ENCODE data around the gene FCHO1.

The FCHO1 gene

DNA sequence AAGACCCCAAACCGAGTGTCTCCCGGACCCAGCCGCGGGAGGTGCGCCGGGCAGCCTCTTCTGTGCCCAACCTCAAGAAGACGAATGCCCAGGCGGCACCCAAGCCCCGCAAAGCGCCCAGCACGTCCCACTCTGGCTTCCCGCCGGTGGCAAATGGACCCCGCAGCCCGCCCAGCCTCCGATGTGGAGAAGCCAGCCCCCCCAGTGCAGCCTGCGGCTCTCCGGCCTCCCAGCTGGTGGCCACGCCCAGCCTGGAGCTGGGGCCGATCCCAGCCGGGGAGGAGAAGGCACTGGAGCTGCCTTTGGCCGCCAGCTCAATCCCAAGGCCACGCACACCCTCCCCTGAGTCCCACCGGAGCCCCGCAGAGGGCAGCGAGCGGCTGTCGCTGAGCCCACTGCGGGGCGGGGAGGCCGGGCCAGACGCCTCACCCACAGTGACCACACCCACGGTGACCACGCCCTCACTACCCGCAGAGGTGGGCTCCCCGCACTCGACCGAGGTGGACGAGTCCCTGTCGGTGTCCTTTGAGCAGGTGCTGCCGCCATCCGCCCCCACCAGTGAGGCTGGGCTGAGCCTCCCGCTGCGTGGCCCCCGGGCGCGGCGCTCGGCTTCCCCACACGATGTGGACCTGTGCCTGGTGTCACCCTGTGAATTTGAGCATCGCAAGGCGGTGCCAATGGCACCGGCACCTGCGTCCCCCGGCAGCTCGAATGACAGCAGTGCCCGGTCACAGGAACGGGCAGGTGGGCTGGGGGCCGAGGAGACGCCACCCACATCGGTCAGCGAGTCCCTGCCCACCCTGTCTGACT lies 24.1 kb upstream of the FCHO1 start:
- Histone ChIP-seq H3K4me1 (ENCODE audit: control insufficient read depth, low read length) (peaks cover 1% of the 10 kb centered on the region; the same call in 1 of the 2 replicates), H3K4me2 (ENCODE audit: low read length) (no peak overlapping the region), H4K20me1 (ENCODE audit: control insufficient read depth, insufficient read depth, low read depth, low read length) (no peaks in the 10 kb centered on the region), H3K27me3 (ENCODE audit: control insufficient read depth, low read length) (no peaks in the 10 kb centered on the region), H3K36me3 (ENCODE audit: control insufficient read depth, low read length) (peaks cover 81% of the 10 kb centered on the region), H3K9me2 (replicated peaks; ENCODE audit: control insufficient read depth, low read length) (no peaks in the 10 kb centered on the region), H3K27ac (ENCODE audit: low read depth, low read length) (no peak overlapping the region), H3K4me3 (ENCODE audit: low read length) (no peak overlapping the region), H3K79me2 (ENCODE audit: control insufficient read depth, low read length) (peaks cover 26% of the 10 kb centered on the region), H3K9me3 (ENCODE audit: control insufficient read depth, insufficient read depth, low read length) (no peaks in the 10 kb centered on the region), H3F3A (ENCODE audit: control insufficient read depth, insufficient read depth) (no peaks in the 10 kb centered on the region)
- TF ChIP-seq, protein P1, sequence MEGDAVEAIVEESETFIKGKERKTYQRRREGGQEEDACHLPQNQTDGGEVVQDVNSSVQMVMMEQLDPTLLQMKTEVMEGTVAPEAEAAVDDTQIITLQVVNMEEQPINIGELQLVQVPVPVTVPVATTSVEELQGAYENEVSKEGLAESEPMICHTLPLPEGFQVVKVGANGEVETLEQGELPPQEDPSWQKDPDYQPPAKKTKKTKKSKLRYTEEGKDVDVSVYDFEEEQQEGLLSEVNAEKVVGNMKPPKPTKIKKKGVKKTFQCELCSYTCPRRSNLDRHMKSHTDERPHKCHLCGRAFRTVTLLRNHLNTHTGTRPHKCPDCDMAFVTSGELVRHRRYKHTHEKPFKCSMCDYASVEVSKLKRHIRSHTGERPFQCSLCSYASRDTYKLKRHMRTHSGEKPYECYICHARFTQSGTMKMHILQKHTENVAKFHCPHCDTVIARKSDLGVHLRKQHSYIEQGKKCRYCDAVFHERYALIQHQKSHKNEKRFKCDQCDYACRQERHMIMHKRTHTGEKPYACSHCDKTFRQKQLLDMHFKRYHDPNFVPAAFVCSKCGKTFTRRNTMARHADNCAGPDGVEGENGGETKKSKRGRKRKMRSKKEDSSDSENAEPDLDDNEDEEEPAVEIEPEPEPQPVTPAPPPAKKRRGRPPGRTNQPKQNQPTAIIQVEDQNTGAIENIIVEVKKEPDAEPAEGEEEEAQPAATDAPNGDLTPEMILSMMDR (IDR thresholded peaks at IDR 0.05; ENCODE audit: low read depth, low read length, poor library complexity, severe bottlenecking), result no peak
- TF ChIP-seq EZH2phosphoT487 (IDR thresholded peaks at IDR 0.05; ENCODE audit: borderline replicate concordance, low read length), result no peak

DNA sequence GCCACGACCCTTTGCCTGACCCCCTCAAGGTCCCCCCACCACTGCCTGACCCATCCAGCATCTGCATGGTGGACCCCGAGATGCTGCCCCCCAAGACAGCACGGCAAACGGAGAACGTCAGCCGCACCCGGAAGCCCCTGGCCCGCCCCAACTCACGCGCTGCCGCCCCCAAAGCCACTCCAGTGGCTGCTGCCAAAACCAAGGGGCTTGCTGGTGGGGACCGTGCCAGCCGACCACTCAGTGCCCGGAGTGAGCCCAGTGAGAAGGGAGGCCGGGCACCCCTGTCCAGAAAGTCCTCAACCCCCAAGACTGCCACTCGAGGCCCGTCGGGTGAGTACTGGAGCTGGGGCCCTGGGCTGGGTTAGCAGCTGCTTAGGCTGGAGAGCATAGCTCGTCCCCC lies 23.4 kb upstream of the FCHO1 start:
- peaks cover 85% of the 10 kb centered on the region for H3K36me3 ChIP-seq (ENCODE audit: control insufficient read depth, low read length)
- H3K9me3 ChIP-seq (ENCODE audit: control insufficient read depth, insufficient read depth, low read length), result no peaks in the 10 kb centered on the region
- H3K4me2 ChIP-seq (ENCODE audit: low read length), result no peak overlapping the region
- H3K79me2 ChIP-seq (ENCODE audit: control insufficient read depth, low read length), result peaks cover 32% of the 10 kb centered on the region
- H3K27ac ChIP-seq (ENCODE audit: low read depth, low read length), result no peak overlapping the region
- no peaks in the 10 kb centered on the region for H4K20me1 ChIP-seq (ENCODE audit: control insufficient read depth, insufficient read depth, low read depth, low read length)
- no peaks in the 10 kb centered on the region for H3K4me1 ChIP-seq (ENCODE audit: control insufficient read depth, low read length)
- no peak overlapping the region for H3K4me3 ChIP-seq (ENCODE audit: low read length)
- no peaks in the 10 kb centered on the region for H3K9me2 ChIP-seq (replicated peaks; ENCODE audit: control insufficient read depth, low read length)
- no peaks in the 10 kb centered on the region for H3F3A ChIP-seq (ENCODE audit: control insufficient read depth, insufficient read depth)
- TF ChIP-seq, protein P1 (IDR thresholded peaks at IDR 0.05; ENCODE audit: low read depth, low read length, poor library complexity, severe bottlenecking), result no peak
- no peak for TF ChIP-seq EZH2phosphoT487 (IDR thresholded peaks at IDR 0.05; ENCODE audit: borderline replicate concordance, low read length)
- H3K27me3 ChIP-seq (ENCODE audit: control insufficient read depth, low read length), result no peaks in the 10 kb centered on the region

DNA sequence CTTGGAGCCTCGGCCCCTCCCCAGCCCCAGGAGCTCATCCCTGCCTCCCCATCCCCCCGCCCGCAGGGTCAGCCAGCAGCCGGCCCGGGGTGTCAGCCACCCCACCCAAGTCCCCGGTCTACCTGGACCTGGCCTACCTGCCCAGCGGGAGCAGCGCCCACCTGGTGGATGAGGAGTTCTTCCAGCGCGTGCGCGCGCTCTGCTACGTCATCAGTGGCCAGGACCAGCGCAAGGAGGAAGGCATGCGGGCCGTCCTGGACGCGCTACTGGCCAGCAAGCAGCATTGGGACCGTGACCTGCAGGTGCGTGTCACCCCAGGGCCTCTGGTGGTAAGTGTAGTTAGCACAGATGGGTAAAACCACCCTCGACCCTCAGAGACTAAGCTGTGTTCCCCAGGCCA lies 18.1 kb upstream of the FCHO1 start:
- Histone ChIP-seq H3F3A (ENCODE audit: control insufficient read depth, insufficient read depth) (0 out of 2 replicates have a peak, but pooled peaks cover 3% of the 10 kb centered on the region), H3K36me3 (ENCODE audit: control insufficient read depth, low read length) (peaks cover 65% of the 10 kb centered on the region), H3K79me2 (ENCODE audit: control insufficient read depth, low read length) (peaks cover 27% of the 10 kb centered on the region), H3K9me3 (ENCODE audit: control insufficient read depth, insufficient read depth, low read length) (no peaks in the 10 kb centered on the region), H3K27ac (ENCODE audit: low read depth, low read length) (no peak overlapping the region), H4K20me1 (ENCODE audit: control insufficient read depth, insufficient read depth, low read depth, low read length) (no peaks in the 10 kb centered on the region), H3K4me3 (ENCODE audit: low read length) (no peak overlapping the region), H3K27me3 (ENCODE audit: control insufficient read depth, low read length) (no peaks in the 10 kb centered on the region), H3K4me2 (ENCODE audit: low read length) (no peak overlapping the region), H3K4me1 (ENCODE audit: control insufficient read depth, low read length) (peaks cover 4% of the 10 kb centered on the region), H3K9me2 (replicated peaks; ENCODE audit: control insufficient read depth, low read length) (no peaks in the 10 kb centered on the region)
- TF ChIP-seq, protein P1 (IDR thresholded peaks at IDR 0.05; ENCODE audit: low read depth, low read length, poor library complexity, severe bottlenecking), result no peak
- no peak for TF ChIP-seq EZH2phosphoT487 (IDR thresholded peaks at IDR 0.05; ENCODE audit: borderline replicate concordance, low read length)
